Panc1 (cell line): Measurements from ENCODE around the gene GRAMD1C. TPM values are rescaled to one million over a fixed set of nuclear protein-coding genes. Genes with fewer than 3 reads are reported as not detected.

Experiments used
- ATAC-seq: fragments of 200-7000 bp; cut with Tn5 transposase; 2 replicates; pipeline ENCODE4 v1.9.1; 2020; ENCODE audit warnings: mild to moderate bottlenecking, moderate library complexity
- BruUV-seq: library from RNA; stranded (reverse); fragments of 400-500 nt; replicated peaks from 2 replicates; lab custom pipeline; 2021; lab: Mats Ljungman, UMichigan
- CTCF ChIA-PET: fragments of 300-600 bp; sonication (Branson Sonifier 250); formaldehyde crosslinking; loops from one replicate; lab custom pipeline; 2022; ENCODE audit warnings: antibody characterized with exemption; lab: Charles Lee
- POLR2A ChIA-PET: fragments of 300-600 bp; sonication (Branson Sonifier 250); formaldehyde crosslinking; loops from one replicate; lab custom pipeline; 2022; ENCODE audit warnings: antibody characterized with exemption; lab: Charles Lee
- DNase-seq: peaks from one replicate; pipeline ENCODE4 v3.0.0-alpha.2; 2010; ENCODE audit warnings: low read depth, low spot score
- H3K27ac ChIP-seq: 2 replicates; pipeline ENCODE4 v1.5.1; 2011; ENCODE audit warnings: mild to moderate bottlenecking, low read length, inconsistent platforms
- H3K27me3 ChIP-seq: fragments of 200-500 bp; sonication (Bioruptor generic); 2 replicates; pipeline ENCODE4 v1.6.0; 2014; ENCODE audit warnings: low read length, inconsistent platforms; ENCODE audit not compliant: control insufficient read depth, insufficient read depth
- H3K36me3 ChIP-seq: fragments of 200-500 bp; sonication (Bioruptor generic); 2 replicates; pipeline ENCODE4 v1.5.1; 2014; ENCODE audit warnings: inconsistent platforms, mild to moderate bottlenecking, low read length, moderate library complexity; ENCODE audit not compliant: control insufficient read depth, insufficient read depth
- H3K4me1 ChIP-seq: 2 replicates; pipeline ENCODE4 v1.5.1; 2011; ENCODE audit warnings: inconsistent platforms, mild to moderate bottlenecking, low read length, moderate library complexity; ENCODE audit not compliant: control insufficient read depth, insufficient read depth
- H3K4me3 ChIP-seq, 2 experiments: 2 replicates each; pipeline ENCODE4 v1.5.1; 2011 to 2012; ENCODE audit warnings: low read depth in 2 of 2, low read length in 2 of 2, mild to moderate bottlenecking in 2 of 2, inconsistent platforms in 1 of 2, moderate library complexity in 1 of 2
- H3K9me3 ChIP-seq: fragments of 200-500 bp; sonication (Bioruptor generic); 2 replicates; pipeline ENCODE4 v1.5.1; 2014; ENCODE audit warnings: low read depth, mild to moderate bottlenecking, inconsistent platforms, low read length, moderate library complexity; ENCODE audit not compliant: control insufficient read depth, insufficient read depth
- POLR2AphosphoS5 ChIP-seq: IDR thresholded peaks from 2 replicates; pipeline ENCODE4 v1.6.1; 2012; ENCODE audit warnings: mild to moderate bottlenecking, low read depth, low read length, moderate library complexity
- SIN3A ChIP-seq: IDR thresholded peaks from 2 replicates; pipeline ENCODE4 v1.6.1; 2012; ENCODE audit warnings: low read depth, mild to moderate bottlenecking, low read length, moderate library complexity, borderline replicate concordance; ENCODE audit not compliant: insufficient read depth
- TCF7L2 ChIP-seq: IDR thresholded peaks from 2 replicates; pipeline ENCODE4 v1.6.1; 2011; ENCODE audit warnings: mild to moderate bottlenecking, low read depth, low read length, inconsistent platforms
- in situ Hi-C: cut with HindIII; loops from 2 replicates; pipeline ENCODE4 v1.10.0; 2016; ENCODE audit warnings: low sequenced_read_pairs, low pct_unique_long_range_greater_than_20kb
- intact Hi-C: fragments of 100-400 bp; cut with micrococcal nuclease; formaldehyde crosslinking; loops from one replicate; pipeline ENCODE4 v1.10.0; 2022; ENCODE audit not compliant: unreplicated experiment
- total RNA-seq: library from RNA; stranded (reverse); gene quantifications from one replicate; pipeline ENCODE4 v1.2.1, GENCODE V29; 2021; ENCODE audit not compliant: unreplicated experiment
- TF ChIP-seq, protein P1 (sequence below), 2 experiments: IDR thresholded peaks; 2 replicates each; pipeline ENCODE4 v1.6.1; 2011 to 2012; ENCODE audit warnings: low read depth in 2 of 2, control low read depth in 1 of 2, low read length in 1 of 2, mild to moderate bottlenecking in 1 of 2, moderate library complexity in 1 of 2; ENCODE audit not compliant: insufficient read depth in 1 of 2
- TF ChIP-seq, protein P2 (sequence below): fragments of 450-650 bp; IDR thresholded peaks from 2 replicates; pipeline ENCODE4 v1.5.1; 2017; ENCODE audit warnings: mild to moderate bottlenecking

The GRAMD1C gene
- total RNA-seq, 1 experiment from 2014 or later = 3.9 TPM

DNA sequence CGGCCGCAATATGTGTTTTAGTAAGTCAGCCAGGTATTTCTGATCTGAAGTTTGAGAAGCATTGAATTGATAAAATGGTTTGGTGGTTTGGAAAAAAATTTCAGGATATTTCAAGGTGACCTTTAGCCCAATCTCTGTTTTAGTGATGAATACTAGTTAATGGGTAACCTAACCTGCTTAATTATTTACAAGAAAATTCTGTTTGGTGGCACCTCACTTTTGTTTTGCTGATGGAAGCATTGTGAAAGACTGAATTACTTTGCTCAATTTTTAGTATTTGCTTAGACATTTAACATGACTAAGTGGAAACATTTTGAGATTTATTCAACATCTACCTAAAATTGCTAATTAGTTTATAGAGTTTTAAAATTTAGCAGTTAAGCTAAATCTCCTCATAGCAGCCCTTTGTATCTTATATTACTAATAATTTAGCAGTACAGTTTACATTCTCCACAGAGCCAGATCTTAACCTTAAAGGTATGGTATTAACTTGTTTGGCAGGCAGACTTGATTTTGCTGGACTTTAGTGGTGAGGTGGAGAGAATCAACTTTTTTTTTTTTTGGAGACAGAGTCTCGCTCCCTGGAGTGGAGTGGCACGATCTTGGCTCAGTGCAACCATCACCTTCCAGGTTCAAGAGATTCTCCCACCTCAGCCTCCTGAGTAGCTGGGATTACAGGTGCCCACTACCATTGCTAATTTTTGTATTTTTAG lies 35.4 kb downstream of the GRAMD1C start:
- ChIA-PET POLR2A (no interaction called here), CTCF (no interaction called here)
- Histone ChIP-seq H3K27ac (no peak overlapping the region), H3K4me1 (no peaks in the 10 kb centered on the region), H3K9me3 (no peaks in the 10 kb centered on the region), H3K27me3 (no peaks in the 10 kb centered on the region), H3K4me3 (no peak overlapping the region), H3K36me3 (no peaks in the 10 kb centered on the region)
- DNase-seq (no peak), ATAC-seq (no peak)
- in situ Hi-C loops (no loop called here), intact Hi-C loops (no loop called here)
- no TSS peak for BruUV-seq
- TF ChIP-seq TCF7L2 (no peak), SIN3A (no peak), POLR2AphosphoS5 (no peak)
- TF ChIP-seq, protein P1, sequence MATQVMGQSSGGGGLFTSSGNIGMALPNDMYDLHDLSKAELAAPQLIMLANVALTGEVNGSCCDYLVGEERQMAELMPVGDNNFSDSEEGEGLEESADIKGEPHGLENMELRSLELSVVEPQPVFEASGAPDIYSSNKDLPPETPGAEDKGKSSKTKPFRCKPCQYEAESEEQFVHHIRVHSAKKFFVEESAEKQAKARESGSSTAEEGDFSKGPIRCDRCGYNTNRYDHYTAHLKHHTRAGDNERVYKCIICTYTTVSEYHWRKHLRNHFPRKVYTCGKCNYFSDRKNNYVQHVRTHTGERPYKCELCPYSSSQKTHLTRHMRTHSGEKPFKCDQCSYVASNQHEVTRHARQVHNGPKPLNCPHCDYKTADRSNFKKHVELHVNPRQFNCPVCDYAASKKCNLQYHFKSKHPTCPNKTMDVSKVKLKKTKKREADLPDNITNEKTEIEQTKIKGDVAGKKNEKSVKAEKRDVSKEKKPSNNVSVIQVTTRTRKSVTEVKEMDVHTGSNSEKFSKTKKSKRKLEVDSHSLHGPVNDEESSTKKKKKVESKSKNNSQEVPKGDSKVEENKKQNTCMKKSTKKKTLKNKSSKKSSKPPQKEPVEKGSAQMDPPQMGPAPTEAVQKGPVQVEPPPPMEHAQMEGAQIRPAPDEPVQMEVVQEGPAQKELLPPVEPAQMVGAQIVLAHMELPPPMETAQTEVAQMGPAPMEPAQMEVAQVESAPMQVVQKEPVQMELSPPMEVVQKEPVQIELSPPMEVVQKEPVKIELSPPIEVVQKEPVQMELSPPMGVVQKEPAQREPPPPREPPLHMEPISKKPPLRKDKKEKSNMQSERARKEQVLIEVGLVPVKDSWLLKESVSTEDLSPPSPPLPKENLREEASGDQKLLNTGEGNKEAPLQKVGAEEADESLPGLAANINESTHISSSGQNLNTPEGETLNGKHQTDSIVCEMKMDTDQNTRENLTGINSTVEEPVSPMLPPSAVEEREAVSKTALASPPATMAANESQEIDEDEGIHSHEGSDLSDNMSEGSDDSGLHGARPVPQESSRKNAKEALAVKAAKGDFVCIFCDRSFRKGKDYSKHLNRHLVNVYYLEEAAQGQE (IDR thresholded peaks at IDR 0.05; ENCODE audit: insufficient read depth in 1 of 2, low read depth in 2 of 2, low read length in 1 of 2) = no peak
- TF ChIP-seq, protein P2, sequence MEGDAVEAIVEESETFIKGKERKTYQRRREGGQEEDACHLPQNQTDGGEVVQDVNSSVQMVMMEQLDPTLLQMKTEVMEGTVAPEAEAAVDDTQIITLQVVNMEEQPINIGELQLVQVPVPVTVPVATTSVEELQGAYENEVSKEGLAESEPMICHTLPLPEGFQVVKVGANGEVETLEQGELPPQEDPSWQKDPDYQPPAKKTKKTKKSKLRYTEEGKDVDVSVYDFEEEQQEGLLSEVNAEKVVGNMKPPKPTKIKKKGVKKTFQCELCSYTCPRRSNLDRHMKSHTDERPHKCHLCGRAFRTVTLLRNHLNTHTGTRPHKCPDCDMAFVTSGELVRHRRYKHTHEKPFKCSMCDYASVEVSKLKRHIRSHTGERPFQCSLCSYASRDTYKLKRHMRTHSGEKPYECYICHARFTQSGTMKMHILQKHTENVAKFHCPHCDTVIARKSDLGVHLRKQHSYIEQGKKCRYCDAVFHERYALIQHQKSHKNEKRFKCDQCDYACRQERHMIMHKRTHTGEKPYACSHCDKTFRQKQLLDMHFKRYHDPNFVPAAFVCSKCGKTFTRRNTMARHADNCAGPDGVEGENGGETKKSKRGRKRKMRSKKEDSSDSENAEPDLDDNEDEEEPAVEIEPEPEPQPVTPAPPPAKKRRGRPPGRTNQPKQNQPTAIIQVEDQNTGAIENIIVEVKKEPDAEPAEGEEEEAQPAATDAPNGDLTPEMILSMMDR = no peak

DNA sequence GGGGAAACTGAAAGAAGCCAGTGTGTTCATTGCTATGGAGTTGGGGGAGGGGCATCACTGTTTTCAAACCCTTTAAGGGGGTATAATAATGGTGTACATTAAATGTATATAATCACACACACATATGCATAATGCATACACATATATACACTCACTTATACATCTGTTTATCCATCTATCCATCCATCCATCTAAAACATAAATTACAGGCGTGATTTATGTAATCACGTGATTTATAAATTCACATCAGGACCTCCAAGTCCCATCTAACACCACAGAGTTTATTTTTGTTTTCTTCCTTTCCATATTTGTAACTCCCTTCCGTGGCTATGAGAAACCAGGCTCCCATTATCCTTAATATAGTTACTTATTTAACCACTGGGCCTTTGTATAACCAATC lies 39.8 kb downstream of the GRAMD1C start:
- DNase-seq = no peak
- ATAC-seq = no peak
- Histone ChIP-seq H3K36me3 (no peaks in the 10 kb centered on the region), H3K27ac (no peak overlapping the region), H3K9me3 (no peaks in the 10 kb centered on the region), H3K27me3 (no peaks in the 10 kb centered on the region), H3K4me1 (no peaks in the 10 kb centered on the region), H3K4me3 (no peak overlapping the region)
- CTCF ChIA-PET = no interaction called here
- BruUV-seq = no TSS peak
- no peak for TF ChIP-seq TCF7L2
- TF ChIP-seq, protein P2 = no peak
- no peak for TF ChIP-seq POLR2AphosphoS5
- TF ChIP-seq, protein P1 (IDR thresholded peaks at IDR 0.05; ENCODE audit: insufficient read depth in 1 of 2, low read depth in 2 of 2, low read length in 1 of 2) = no peak
- no peak for TF ChIP-seq SIN3A
- POLR2A ChIA-PET = no interaction called here
- in situ Hi-C loops = no loop called here
- intact Hi-C loops = no loop called here
